GM18520 (cell line): ENCODE data around the gene OR5L1.

Source experiments
- ATAC-seq: cut with Tn5 transposase; IDR thresholded peaks from one replicate; pipeline ENCODE4 v1.9.1; 2021; ENCODE audit not compliant: unreplicated experiment

The OR5L1 gene

GRCh38 chr11:55811067-55811466, at the start of gene OR5L1:
Gene OR5L1, plus strand, starts transcription at chr11:55811367. Its CDS starts 100 bp downstream, at chr11:55811467.
- no peak for ATAC-seq

GRCh38 chr11:55773138-55773537, 38.0 kb upstream of the OR5L1 start, which contains the start of gene OR5D13:
Gene OR5D13, plus strand, starts transcription at chr11:55773438. Its CDS starts 0 bp downstream, at chr11:55773438.
- no peak for ATAC-seq

- ATAC-seq, result no peak
Observed at GRCh38 chr11:55791606-55792005, 19.6 kb upstream of the OR5L1 start.

GRCh38 chr11:55793321-55793720, 17.8 kb upstream of the OR5L1 start:
- ATAC-seq, result no peak

GRCh38 chr11:55795256-55795655, 15.9 kb upstream of the OR5L1 start, which contains the start of gene OR5D14:
Gene OR5D14, plus strand, starts transcription at chr11:55795556. Its CDS starts 0 bp downstream, at chr11:55795556.
- ATAC-seq, result no peak

GRCh38 chr11:55806248-55806647, 4.9 kb upstream of the OR5L1 start:
- ATAC-seq, result no peak

GRCh38 chr11:55819330-55819729, 8.2 kb downstream of the OR5L1 start, which contains the start of gene OR5D18:
Gene OR5D18, plus strand, starts transcription at chr11:55819630. Its CDS starts 0 bp downstream, at chr11:55819630.
- no peak for ATAC-seq

GRCh38 chr11:55826919-55827318, 15.8 kb downstream of the OR5L1 start, which contains the start of gene OR5L2:
Gene OR5L2, plus strand, starts transcription at chr11:55827219. Its CDS starts 0 bp downstream, at chr11:55827219.
- ATAC-seq, result no peak

GRCh38 chr11:55838452-55838851, 27.3 kb downstream of the OR5L1 start, which contains the start of gene OR5D16:
Gene OR5D16, plus strand, starts transcription at chr11:55838752. Its CDS starts 0 bp downstream, at chr11:55838752.
- ATAC-seq, result no peak

GRCh38 chr11:55847453-55847852, 36.3 kb downstream of the OR5L1 start:
- no peak for ATAC-seq

GRCh38 chr11:55849037-55849436, 37.9 kb downstream of the OR5L1 start:
- ATAC-seq, result no peak

GRCh38 chr11:55852141-55852540, 41.0 kb downstream of the OR5L1 start:
- ATAC-seq, result no peak

GRCh38 chr11:55854704-55855103, 43.5 kb downstream of the OR5L1 start:
- ATAC-seq, result no peak
